ENCODE data around the gene TREH. TPM values are rescaled to one million over a fixed set of nuclear protein-coding genes. Genes with fewer than 3 reads are reported as not detected.

TREH gene
- total RNA-seq, 1 experiment from 2014 or later = not detected

- no peak overlapping the region for H2BK20ac ChIP-seq (ENCODE audit: low read depth, low read length, poor library complexity, severe bottlenecking)
- H4K5ac ChIP-seq (ENCODE audit: insufficient read length, low read depth, low read length) = no peak overlapping the region
- H3K27ac ChIP-seq (ENCODE audit: insufficient read length, low read depth, low read length) = no peak overlapping the region
- no peaks in the 10 kb centered on the region for H3K9me3 Mint-ChIP-seq
- H2BK15ac ChIP-seq (ENCODE audit: low read depth, low read length) = no peak overlapping the region
- no peak for DNase-seq
- H2AK5ac ChIP-seq (ENCODE audit: insufficient read length, low read length) = no peak overlapping the region
- H3K4me1 Mint-ChIP-seq = peaks cover 39 to 45% of the 10 kb centered on the region in 2 experiments
- no peak overlapping the region for H3K18ac ChIP-seq (ENCODE audit: insufficient read length, low read depth, low read length)
- no peaks in the 10 kb centered on the region; the same call in 1 of the 2 replicates for H3K79me2 ChIP-seq (ENCODE audit: insufficient read depth, low read length)
- no peak overlapping the region; the same call in 1 of the 2 replicates for H3K14ac ChIP-seq (ENCODE audit: insufficient read depth, low read length)
- H3T11ph ChIP-seq (ENCODE audit: low read length) = no peak overlapping the region
- no peak overlapping the region for H4K91ac ChIP-seq (ENCODE audit: insufficient read length, low read depth, low read length)
- H3K9me3 ChIP-seq (ENCODE audit: control insufficient read depth, low read depth, low read length) = no peaks in the 10 kb centered on the region
- H3K4me2 ChIP-seq (ENCODE audit: insufficient read depth, insufficient read length, low read length) = no peak overlapping the region
- H3K79me1 ChIP-seq (ENCODE audit: insufficient read depth, low read depth, low read length, poor library complexity, severe bottlenecking) = no peaks in the 10 kb centered on the region
- peak overlapping the region in 1 of 2 experiments; percentile 41; a peak in 3 of 5 replicates for H3K4me3 Mint-ChIP-seq
- H3K4me1 ChIP-seq (ENCODE audit: insufficient read depth, low read length) = peaks cover 2% of the 10 kb centered on the region; the same call in 1 of the 2 replicates
- H2BK12ac ChIP-seq (ENCODE audit: insufficient read length, low read depth, low read length) = no peak overlapping the region
- no peak overlapping the region for H2BK5ac ChIP-seq (ENCODE audit: insufficient read length, low read length)
- H3K27me3 ChIP-seq (ENCODE audit: insufficient read depth, low read length) = no peaks in the 10 kb centered on the region; the same call in 1 of the 2 replicates
- WGBS (ENCODE audit: extremely low coverage, insufficient read length, low lambda C conversion rate) = no CpG with 5 or more reads among the region's 4 CpGs
- no peaks in the 10 kb centered on the region for H4K20me1 ChIP-seq (ENCODE audit: control insufficient read depth, insufficient read depth, insufficient read length)
- no peak overlapping the region for H2AFZ ChIP-seq (ENCODE audit: low read length)
- H3K27me3 Mint-ChIP-seq (ENCODE audit: low read depth) = no peaks in the 10 kb centered on the region
- H2BK120ac ChIP-seq (ENCODE audit: low read depth, low read length, poor library complexity, severe bottlenecking) = no peak overlapping the region
- TF ChIP-seq CTCF (conservative IDR thresholded peaks at IDR 0.05) = no peak
- no peak overlapping the region for H3K56ac ChIP-seq (ENCODE audit: insufficient read length, low read depth, low read length)
- peak overlapping the region in 2 of 3 experiments; percentile 20 to 64; a peak in 2 of 7 replicates for H3K27ac Mint-ChIP-seq
- H3K36me3 Mint-ChIP-seq (ENCODE audit: insufficient read depth in 1 of 3, low read depth in 3 of 3) = peaks cover 7 to 38% (median 18%) of the 10 kb centered on the region in 3 experiments
- no peak overlapping the region for H3K9ac ChIP-seq (ENCODE audit: extremely low read depth, insufficient read length, low read length)
- H3K23ac ChIP-seq (ENCODE audit: insufficient read length, low read depth, low read length) = no peak overlapping the region
- no peak overlapping the region for H4K8ac ChIP-seq (replicated peaks; ENCODE audit: insufficient read length, low read depth, low read length)
- peaks cover 9% of the 10 kb centered on the region for H3K23me2 ChIP-seq (ENCODE audit: insufficient read length, low read depth, low read length, poor library complexity, severe bottlenecking)
- no peak overlapping the region for H3K4ac ChIP-seq (ENCODE audit: low read depth, low read length)
Measured at GRCh38 chr11:118623269-118623655, 56.2 kb downstream of the TREH start.

Data from H9 (cell line).